HepG2 (cell line): Measurements from ENCODE around the gene FYTTD1. TPM values are rescaled to one million over a fixed set of nuclear protein-coding genes. Genes with fewer than 3 reads are reported as not detected.

ENCODE experiments used
- ARNTL ChIP-seq: sonication (generic); formaldehyde crosslinking; IDR thresholded peaks from 2 replicates; pipeline ENCODE4 v1.4.0; 2020; ENCODE audit warnings: mild to moderate bottlenecking, missing genetic modification reagents
- GMEB1 ChIP-seq: sonication (generic); formaldehyde crosslinking; IDR thresholded peaks from 2 replicates; pipeline ENCODE4 v1.5.1; 2020; ENCODE audit warnings: missing genetic modification reagents, mild to moderate bottlenecking, borderline replicate concordance
- HDAC1 ChIP-seq: sonication (generic); formaldehyde crosslinking; IDR thresholded peaks from 2 replicates; pipeline ENCODE4 v1.5.1; 2020; ENCODE audit warnings: mild to moderate bottlenecking, missing genetic modification reagents
- HMGA1 ChIP-seq: sonication (generic); formaldehyde crosslinking; conservative IDR thresholded peaks from 2 replicates; pipeline ENCODE4 v1.4.0; 2020; ENCODE audit warnings: missing genetic modification reagents
- HNRNPK ChIP-seq: fragments of 200-400 bp; formaldehyde crosslinking; IDR thresholded peaks from 2 replicates; pipeline ENCODE4 v1.6.1; 2018; ENCODE audit warnings: low read length, low read depth, moderate library complexity, mild to moderate bottlenecking; ENCODE audit not compliant: poor library complexity, severe bottlenecking
- HOXA9 ChIP-seq: sonication (generic); formaldehyde crosslinking; IDR thresholded peaks from 2 replicates; pipeline ENCODE4 v1.8.1; 2022; ENCODE audit warnings: missing genetic modification reagents, mild to moderate bottlenecking, moderate library complexity, borderline replicate concordance
- JARID2 ChIP-seq: sonication (generic); formaldehyde crosslinking; IDR thresholded peaks from 2 replicates; pipeline ENCODE4 v1.8.1; 2023; ENCODE audit warnings: missing genetic modification reagents, inconsistent platforms; ENCODE audit not compliant: insufficient replicate concordance
- JUND ChIP-seq: sonication (generic); formaldehyde crosslinking; IDR thresholded peaks from 2 replicates; pipeline ENCODE4 v1.8.0; 2022; ENCODE audit warnings: mild to moderate bottlenecking, missing genetic modification reagents
- LRRFIP1 ChIP-seq: sonication (generic); formaldehyde crosslinking; conservative IDR thresholded peaks from 2 replicates; pipeline ENCODE4 v1.4.0; 2020; ENCODE audit warnings: missing genetic modification reagents
- MTA1 ChIP-seq: sonication (generic); formaldehyde crosslinking; IDR thresholded peaks from 2 replicates; pipeline ENCODE4 v1.4.0; 2020; ENCODE audit warnings: missing genetic modification reagents, mild to moderate bottlenecking, borderline replicate concordance
- SATB2 ChIP-seq: sonication (generic); formaldehyde crosslinking; IDR thresholded peaks from 2 replicates; pipeline ENCODE4 v1.5.0; 2020; ENCODE audit warnings: missing genetic modification reagents
- TBX3 ChIP-seq: fragments of 450-650 bp; IDR thresholded peaks from 2 replicates; pipeline ENCODE4 v1.6.1; 2017; ENCODE audit warnings: antibody characterized with exemption, mild to moderate bottlenecking, inconsistent platforms, borderline replicate concordance
- ZNF354B ChIP-seq: sonication (generic); formaldehyde crosslinking; IDR thresholded peaks from 2 replicates; pipeline ENCODE4 v1.8.0; 2022; ENCODE audit warnings: mild to moderate bottlenecking, missing genetic modification reagents
- ZNF549 ChIP-seq: sonication (generic); formaldehyde crosslinking; IDR thresholded peaks from 2 replicates; pipeline ENCODE4 v1.5.0; 2020; ENCODE audit warnings: missing genetic modification reagents
- ZNF564 ChIP-seq: sonication (generic); formaldehyde crosslinking; IDR thresholded peaks from 2 replicates; pipeline ENCODE4 v1.8.1; 2023; ENCODE audit warnings: mild to moderate bottlenecking, missing genetic modification reagents
- polyA plus RNA-seq, 8 experiments: library from polyadenylated mRNA; depleted of rRNA in 3 of 8; stranded (reverse) in 7 of 8; unstranded in 1 of 8; fragments of >200 nt; fragmentation: Illumina TruSeq in 4 of 8; extraction: Trizol in 4 of 8; gene quantifications; 2 replicates each; pipeline versions ENCODE4 v1.2.1 to v1.2.3, GENCODE V29; 2011 to 2016; ENCODE audit warnings: low read depth in 4 of 8, missing spikeins in 1 of 8, mixed read lengths in 1 of 8; ENCODE audit not compliant: insufficient read depth in 1 of 8
- total RNA-seq, 5 experiments: library from RNA; depleted of rRNA; stranded (reverse); fragments of >200 nt; fragmentation: Illumina TruSeq; extraction: Trizol; gene quantifications; 2 replicates each; pipeline ENCODE4 v1.2.3, GENCODE V29; 2016; ENCODE audit warnings: low read depth in 1 of 5
- TF ChIP-seq, protein P1 (sequence below): sonication (generic); formaldehyde crosslinking; IDR thresholded peaks from 2 replicates; pipeline ENCODE4 v1.5.0; 2020; ENCODE audit warnings: mild to moderate bottlenecking, missing genetic modification reagents, borderline replicate concordance

Gene FYTTD1
- total and polyA plus RNA-seq, 2 of the 13 experiments (the other 11 are each of a cell fraction or from before 2014, with no cell fraction given): 6.5 to 28.8 TPM

DNA sequence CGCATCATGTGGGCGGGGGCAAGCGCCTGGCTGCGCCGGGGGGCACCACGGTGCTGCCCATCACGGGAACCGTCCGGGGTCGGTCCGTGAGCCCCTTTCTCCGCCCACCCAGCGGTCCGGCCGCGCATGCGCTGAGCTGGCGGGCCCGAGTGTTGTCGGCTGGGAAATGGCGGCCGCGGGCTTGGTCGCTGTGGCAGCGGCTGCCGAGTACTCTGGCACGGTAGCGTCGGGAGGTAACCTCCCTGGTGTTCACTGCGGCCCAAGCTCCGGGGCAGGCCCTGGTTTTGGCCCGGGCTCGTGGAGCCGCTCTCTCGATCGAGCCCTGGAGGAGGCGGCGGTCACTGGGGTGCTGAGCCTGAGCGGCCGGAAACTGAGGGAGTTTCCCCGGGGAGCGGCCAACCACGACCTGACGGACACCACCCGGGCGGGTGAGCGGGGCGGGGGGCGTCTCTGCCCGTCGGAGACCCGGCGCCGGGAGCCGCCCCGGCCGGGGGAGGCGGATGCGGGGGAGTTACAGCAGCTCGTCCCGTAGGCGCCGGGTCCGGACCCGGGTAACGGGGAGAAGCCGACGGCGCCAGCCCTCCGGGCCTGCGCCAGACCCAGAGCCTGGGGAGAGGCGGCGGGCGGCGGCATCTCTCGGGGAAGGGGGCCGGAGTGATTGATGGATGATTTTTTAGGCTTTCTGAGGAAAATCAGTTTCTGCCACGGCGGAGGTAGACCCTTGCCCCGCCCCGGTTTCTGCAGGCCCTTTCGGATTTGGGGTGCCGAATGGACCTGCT lies 41.6 kb downstream of the FYTTD1 start, which contains the start of gene LRCH3 (continued):
- TF ChIP-seq HOXA9 (CRISPR knock-in tag): no peak
- TF ChIP-seq JUND (CRISPR knock-in tag): 0 out of 2 replicates have a peak, but pooled peaks have one; percentile 24
- no peak for TF ChIP-seq ZNF354B (CRISPR knock-in tag)
- 0 out of 2 replicates have a peak, but pooled peaks have one; percentile 21 for TF ChIP-seq ARNTL (CRISPR knock-in tag)
- no peak for TF ChIP-seq ZNF549 (CRISPR knock-in tag)
- peak; percentile 61; the same call in 1 of the 2 replicates for TF ChIP-seq GMEB1 (CRISPR knock-in tag)
- no peak for TF ChIP-seq HMGA1 (CRISPR knock-in tag)
- TF ChIP-seq, protein P1, sequence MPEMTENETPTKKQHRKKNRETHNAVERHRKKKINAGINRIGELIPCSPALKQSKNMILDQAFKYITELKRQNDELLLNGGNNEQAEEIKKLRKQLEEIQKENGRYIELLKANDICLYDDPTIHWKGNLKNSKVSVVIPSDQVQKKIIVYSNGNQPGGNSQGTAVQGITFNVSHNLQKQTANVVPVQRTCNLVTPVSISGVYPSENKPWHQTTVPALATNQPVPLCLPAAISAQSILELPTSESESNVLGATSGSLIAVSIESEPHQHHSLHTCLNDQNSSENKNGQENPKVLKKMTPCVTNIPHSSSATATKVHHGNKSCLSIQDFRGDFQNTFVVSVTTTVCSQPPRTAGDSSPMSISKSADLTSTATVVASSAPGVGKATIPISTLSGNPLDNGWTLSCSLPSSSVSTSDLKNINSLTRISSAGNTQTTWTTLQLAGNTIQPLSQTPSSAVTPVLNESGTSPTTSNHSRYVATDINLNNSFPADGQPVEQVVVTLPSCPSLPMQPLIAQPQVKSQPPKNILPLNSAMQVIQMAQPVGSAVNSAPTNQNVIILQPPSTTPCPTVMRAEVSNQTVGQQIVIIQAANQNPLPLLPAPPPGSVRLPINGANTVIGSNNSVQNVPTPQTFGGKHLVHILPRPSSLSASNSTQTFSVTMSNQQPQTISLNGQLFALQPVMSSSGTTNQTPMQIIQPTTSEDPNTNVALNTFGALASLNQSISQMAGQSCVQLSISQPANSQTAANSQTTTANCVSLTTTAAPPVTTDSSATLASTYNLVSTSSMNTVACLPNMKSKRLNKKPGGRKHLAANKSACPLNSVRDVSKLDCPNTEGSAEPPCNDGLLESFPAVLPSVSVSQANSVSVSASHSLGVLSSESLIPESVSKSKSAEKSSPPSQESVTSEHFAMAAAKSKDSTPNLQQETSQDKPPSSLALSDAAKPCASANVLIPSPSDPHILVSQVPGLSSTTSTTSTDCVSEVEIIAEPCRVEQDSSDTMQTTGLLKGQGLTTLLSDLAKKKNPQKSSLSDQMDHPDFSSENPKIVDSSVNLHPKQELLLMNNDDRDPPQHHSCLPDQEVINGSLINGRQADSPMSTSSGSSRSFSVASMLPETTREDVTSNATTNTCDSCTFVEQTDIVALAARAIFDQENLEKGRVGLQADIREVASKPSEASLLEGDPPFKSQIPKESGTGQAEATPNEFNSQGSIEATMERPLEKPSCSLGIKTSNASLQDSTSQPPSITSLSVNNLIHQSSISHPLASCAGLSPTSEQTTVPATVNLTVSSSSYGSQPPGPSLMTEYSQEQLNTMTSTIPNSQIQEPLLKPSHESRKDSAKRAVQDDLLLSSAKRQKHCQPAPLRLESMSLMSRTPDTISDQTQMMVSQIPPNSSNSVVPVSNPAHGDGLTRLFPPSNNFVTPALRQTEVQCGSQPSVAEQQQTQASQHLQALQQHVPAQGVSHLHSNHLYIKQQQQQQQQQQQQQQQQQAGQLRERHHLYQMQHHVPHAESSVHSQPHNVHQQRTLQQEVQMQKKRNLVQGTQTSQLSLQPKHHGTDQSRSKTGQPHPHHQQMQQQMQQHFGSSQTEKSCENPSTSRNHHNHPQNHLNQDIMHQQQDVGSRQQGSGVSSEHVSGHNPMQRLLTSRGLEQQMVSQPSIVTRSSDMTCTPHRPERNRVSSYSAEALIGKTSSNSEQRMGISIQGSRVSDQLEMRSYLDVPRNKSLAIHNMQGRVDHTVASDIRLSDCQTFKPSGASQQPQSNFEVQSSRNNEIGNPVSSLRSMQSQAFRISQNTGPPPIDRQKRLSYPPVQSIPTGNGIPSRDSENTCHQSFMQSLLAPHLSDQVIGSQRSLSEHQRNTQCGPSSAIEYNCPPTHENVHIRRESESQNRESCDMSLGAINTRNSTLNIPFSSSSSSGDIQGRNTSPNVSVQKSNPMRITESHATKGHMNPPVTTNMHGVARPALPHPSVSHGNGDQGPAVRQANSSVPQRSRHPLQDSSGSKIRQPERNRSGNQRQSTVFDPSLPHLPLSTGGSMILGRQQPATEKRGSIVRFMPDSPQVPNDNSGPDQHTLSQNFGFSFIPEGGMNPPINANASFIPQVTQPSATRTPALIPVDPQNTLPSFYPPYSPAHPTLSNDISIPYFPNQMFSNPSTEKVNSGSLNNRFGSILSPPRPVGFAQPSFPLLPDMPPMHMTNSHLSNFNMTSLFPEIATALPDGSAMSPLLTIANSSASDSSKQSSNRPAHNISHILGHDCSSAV: no peak
- no peak for TF ChIP-seq JARID2 (CRISPR knock-in tag)
- TF ChIP-seq MTA1 (CRISPR knock-in tag): peak; percentile 76; the same call in 1 of the 2 replicates
- peak; percentile 84; the same call in 1 of the 2 replicates for TF ChIP-seq ZNF564 (CRISPR knock-in tag)
- TF ChIP-seq SATB2 (CRISPR knock-in tag): 0 out of 2 replicates have a peak, but pooled peaks have one; percentile 49
- TF ChIP-seq HNRNPK: peak; percentile 63
- TF ChIP-seq HDAC1 (CRISPR knock-in tag): peak; percentile 88
- TF ChIP-seq TBX3: no peak
- TF ChIP-seq LRRFIP1 (CRISPR knock-in tag): no peak
